NCI-H524 (cell line): ENCODE data around the gene GPN1.
"Not testable (repeated sequence)": the region's sequence is repeated elsewhere in the genome, so short reads cannot be mapped to it uniquely, and the experiment has no call there.

Source experiments
- DNase-seq, 2 experiments: peaks; one replicate each; lab custom pipeline; 2025; lab: John Stamatoyannopoulos, UW

The GPN1 gene

DNA sequence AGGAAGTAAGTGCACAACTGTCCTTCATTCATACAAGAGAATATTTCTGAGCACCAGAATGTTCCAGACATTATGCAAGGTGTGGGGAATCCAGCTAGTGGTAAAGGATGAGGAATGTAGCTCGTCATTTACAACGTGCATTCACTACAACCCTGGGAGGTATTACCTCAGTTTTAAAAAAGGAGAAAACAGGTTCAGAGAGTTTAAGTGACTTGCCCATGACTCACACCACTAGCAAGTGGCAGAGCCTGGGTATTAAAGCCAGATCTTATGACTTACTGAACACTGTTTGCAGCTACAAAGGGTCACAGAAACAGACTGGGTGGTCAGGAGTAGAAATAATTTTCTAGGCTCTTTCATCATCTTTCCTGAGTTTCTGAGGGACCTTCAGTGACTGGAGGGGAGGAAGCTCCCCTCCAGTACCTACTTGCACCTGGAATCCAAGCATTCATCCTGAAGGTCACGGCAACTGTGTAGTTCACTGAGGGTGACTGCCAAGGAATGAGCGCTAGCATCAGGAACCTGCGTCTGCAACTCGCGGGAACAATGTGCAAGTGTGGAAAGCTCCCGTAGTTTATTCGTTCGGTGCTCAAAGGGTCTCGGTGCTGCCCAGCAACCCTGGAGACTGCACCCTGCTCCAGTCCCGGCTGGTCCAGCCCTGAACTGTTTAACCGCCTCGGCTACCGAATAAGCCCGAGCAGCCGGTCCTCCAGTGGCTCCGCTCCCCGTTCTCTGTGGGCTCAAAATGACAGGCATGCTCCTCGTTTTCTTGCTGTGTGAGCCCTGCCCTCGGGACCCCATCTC lies 685 bp upstream of the GPN1 start:
- DNase-seq: no peak

DNA sequence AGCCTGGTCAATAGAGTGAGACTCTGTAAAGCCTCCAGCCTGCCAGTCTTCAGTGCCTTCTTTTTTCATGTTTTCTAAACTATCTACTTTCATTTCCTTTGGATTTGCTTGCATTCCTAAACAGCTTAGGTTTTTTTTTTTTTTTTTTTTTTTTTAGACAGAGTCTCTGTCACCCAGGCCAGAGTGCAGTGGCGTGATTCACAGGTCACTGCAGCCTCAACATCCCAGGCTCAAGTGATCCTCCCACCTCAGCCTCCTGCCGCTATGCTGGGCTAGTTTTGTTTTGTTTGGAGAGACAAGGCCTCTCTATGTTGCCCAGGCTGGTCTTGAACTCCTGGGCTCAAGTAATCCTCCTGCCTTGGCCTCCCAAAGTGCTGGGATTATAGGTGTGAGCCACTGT lies 1.4 kb downstream of the GPN1 start:
- DNase-seq: not testable (repeated sequence)

DNA sequence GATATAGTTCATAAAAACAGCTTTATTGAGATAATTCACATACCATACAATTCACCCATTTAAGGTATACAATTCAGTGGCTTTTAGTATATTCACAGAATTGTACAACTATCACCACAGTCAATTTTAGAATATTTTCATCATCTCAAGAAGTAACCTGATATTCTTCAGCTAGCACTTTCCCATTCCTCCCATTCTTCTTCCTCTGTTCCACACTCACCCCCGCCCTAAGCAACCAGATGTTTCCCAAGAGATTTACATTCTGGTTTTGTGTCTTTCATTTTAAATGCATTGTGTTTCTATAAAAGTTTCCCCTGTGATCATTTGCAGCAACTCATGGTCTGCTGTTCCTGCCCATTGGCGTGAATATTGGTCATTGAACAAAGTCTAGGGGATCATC lies 5.4 kb downstream of the GPN1 start:
- no peak for DNase-seq

DNA sequence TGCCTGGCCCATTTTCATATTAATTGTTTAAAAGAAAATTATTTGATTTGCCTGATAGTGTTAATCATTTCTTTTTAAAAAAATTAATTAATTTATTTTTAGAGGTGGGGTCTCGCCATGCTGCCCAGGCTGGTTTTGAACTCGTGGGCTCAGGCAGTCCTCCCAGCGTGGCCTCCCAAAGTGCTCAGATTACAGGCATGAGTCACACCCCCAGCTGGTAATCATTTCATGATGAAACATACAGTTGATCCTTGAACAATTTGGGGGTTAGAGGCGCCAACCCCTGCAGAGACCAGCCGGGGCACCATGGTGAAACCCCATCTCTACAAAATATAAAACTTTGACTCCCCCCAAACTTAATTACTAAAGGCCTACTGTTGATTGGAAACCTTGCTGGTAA lies 7.9 kb downstream of the GPN1 start:
- no peak for DNase-seq

DNA sequence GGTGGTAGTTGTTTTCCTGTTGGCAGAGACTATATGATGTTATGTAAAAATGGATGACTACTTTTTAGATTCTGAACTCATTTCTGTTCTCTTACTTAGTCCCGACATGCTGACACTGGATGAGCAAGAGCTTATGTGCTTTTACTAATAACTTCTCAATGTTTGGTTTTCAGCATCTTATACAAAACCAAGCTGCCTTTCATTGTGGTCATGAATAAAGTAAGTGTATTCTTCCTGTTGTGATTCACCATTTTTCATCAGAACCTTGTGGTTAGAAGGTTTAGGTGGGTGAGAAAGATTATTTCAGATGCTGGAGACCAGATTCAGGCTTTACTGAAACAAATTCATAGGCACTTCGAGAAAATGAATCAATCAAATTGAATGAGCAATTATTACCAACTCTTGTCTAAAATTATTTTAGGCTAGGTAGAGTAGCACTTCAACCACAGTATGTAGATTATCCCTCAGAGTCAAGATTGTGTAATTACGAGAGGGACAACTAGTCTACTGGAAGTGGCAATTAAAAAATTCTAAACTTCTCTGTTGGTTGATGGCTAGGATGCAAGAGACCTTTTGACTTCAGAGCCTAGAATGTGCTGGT lies 9.3 kb downstream of the GPN1 start:
- DNase-seq: no peak

DNA sequence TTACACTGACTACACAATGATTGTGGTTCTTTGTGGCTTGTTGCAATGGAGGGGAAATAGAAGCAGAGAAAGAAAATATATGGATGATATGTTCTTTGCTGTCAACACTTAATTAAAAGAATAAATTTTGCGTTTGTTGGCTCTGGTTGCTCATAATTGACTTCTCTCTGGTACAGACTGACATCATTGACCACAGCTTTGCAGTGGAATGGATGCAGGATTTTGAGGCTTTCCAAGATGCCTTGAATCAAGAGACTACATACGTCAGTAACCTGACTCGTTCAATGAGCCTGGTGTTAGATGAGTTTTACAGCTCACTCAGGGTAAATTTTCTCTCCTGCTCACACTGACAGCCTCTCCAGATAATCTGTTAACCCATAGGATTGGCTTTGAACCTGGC lies 9.9 kb downstream of the GPN1 start:
- no peak for DNase-seq

DNA sequence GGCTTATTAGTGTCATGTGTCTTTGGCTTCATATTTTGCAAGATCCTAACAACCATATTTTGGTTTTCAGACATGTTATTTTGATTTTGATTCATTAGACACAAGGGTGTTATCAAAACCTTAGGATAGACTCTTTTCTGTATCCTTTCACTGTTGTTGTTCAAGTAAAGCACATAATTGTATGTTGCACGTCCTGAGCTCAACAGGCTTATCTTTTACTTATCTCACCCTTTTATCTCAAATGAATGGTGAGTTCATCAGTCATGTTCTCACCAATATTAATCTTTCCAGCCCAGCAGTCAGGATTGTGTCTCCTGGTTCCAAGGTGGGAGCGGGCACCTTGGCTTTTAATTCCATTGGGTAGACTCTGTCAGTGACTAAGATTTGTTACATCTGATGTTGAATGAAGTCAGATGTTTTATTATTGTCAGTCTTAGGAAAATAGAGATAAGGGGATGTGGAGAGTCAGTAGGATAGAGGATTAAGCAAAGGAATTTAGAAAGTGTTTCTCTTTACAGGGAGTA lies 11.9 kb downstream of the GPN1 start:
- DNase-seq: no peak

DNA sequence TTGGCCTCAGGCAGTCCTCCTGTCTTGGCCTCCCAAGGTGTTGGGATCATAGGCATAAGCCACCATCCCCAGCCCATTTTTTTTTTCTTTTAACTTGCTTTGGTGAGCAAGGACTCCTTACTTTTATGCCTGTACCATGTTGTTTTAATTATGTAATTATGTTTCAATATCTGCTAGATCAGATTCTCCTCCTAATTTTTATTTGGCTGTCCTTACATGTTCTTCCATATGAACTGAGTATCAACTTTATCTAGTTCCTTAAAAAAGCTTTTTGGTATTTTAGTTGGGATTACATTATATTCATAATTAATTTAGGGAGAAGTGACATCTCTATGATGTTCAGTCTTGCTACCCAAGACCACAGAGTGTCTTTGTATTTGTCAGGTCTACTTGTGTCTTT lies 16.3 kb downstream of the GPN1 start:
- DNase-seq: no peak

DNA sequence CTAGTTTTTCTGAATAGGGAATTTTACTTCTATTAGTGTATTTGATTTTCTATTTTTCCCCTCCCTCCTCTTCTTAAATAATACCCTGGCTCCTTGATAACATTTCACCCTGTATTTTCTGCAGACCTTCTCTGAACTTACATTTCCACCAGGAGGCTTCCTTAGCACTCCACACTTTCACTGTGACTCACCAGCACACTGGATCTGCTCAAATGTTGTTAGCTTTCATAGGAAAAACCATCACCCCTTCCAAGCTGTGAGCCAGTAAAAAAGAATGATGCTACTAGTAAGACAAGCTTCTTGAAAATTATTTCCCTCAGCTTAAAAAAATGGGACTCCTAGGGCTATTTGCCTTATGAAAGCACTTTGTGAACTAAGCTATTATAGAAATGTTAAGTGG lies 18.4 kb downstream of the GPN1 start:
- DNase-seq: no peak

DNA sequence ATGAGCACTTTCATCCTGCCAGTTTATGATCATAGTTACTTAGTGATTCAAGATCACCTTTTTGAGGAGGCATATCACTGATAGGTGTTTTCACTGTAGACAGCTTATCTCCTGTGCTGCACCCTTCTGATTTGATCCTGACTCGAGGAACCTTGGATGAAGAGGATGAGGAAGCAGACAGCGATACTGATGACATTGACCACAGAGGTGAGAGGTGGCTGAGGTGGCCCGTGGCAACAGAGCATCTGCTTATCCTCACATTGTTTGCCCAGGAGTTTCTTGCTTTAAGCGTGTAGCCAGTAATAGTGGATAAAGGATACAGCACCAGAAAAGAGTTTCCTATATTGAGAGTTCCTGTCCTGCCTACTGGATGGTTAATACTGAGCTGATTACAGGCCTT lies 18.9 kb downstream of the GPN1 start:
- DNase-seq: no peak

DNA sequence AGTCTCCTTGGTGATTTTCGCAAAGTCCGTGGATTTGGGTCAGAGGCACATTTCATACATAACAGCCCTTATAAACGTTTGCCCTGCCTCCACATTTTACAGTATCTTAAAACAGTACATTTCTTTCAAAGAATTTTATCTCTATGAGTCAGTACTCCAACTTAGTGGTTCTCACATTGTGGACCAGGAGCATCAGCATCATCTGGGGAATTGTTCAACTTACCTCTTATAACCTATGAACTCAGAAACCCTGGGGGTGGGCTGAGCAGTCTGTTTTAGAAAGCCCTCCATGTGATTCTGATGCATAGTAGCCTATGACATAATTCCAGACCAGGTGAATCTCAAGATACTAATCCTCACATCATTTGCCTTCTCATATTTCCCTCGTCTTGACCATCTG lies 22.2 kb downstream of the GPN1 start:
- DNase-seq: peak; percentile 64 to 85

DNA sequence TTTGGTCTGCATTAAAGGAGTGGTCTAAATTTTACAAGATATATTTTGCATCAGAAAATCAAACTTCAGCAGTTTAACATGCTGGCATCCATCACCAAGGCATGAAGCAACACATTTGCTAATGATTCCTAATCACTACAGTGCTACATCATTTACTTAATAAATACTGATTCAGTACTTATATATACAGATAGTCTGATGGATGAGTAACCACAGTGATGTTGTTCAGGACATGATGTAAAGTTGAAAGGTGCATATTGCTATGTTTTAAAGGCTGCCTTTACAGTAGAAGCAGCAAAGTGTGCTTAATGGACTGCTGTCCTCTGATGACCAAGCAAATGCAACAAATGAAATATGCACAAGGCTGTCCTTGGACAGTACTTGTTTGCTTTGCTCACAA lies 23.5 kb downstream of the GPN1 start:
- DNase-seq: no peak

DNA sequence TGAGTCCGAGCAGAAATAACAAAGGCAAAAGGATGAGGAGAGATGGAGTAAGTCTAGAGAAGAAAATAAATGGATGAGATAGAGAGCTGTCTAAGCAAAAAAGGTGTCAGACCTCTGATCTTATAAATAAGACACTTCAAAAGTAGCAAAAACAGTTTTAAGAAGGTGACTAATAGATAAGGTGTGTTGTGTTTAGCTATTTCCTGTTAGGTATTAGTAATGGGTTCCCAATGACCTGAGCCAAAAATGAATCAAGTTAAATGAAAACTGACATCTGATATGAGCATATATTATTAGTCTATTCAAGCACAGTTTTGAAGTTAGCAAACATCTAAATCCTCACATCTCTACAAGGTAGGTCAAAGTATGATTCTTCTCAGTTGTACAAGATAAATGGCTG lies 23.9 kb downstream of the GPN1 start:
- no peak for DNase-seq

DNA sequence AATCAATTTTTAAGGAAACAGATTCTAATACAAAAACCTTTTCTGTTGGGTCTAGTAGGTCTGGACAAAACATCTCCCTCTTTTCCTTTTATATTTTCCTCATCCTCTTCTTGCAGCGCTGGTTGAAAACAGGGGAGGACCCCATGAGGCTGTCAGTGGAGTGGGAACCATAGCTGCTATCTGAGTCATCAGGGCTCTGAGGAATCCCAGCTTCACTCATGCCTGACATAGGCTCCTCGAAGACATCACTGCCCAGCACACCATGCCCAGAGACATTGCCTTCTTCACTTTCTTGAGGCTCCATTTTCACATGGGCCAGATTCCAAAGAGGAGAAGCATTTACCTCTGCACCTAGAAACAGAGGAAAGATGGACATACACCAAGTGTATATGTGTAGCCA lies 24.5 kb downstream of the GPN1 start:
- DNase-seq: no peak

DNA sequence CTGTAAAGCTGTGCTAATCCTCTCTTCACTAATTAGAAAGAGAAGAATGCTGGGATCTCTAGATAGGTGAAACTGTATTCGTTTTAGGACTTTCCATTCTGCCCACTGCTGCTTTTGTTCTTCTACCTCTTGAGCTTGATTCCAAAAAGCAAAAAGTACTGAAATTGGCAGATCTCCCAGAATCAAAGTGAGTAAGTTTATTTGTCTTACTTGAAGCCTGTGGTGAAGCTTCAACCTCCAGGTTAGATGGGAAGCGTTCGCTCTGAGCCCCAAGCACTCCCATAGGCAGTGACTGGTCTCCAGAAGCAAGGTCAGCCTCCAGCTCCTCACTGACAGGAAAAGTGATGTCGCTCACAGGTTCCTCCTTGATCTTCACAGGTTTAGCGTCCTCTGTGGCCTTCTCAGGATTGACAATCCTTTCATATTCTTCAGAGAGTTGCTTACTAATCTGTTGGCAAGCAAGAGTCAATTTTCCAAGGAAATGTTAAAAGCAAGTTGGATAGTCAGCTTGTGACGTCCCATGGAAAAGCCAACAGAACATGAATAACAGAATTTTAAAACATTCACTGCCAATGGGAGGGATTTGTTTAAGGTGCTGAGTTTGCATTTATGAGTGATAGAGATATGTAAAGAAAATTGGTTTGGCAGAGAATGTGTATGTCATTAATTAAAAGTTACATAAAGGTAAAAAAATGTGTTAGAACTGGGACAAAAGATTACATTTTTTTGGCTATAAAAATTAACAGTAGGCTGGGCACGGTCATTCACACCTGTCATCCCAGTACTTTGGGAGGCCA lies 26.5 kb downstream of the GPN1 start:
- DNase-seq: no peak

DNA sequence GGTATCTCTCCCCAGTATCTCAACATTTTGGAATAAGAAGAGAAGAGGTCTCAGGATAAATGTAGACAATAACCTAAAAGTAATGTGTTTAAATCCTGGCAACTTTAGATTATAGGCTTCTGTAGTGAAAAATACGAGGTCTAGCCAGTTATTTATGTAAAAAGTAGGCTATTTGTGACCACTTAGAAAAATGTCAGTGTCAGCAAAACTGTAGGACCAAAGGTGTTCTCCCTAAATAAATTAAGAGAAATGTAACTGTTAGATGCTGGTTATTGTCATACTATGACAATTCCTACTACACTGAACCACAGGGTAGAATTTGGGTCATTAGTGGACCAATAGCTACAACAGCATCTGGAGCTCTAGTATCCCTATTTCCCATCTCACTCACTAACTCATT lies 32.5 kb downstream of the GPN1 start:
- DNase-seq: no peak

DNA sequence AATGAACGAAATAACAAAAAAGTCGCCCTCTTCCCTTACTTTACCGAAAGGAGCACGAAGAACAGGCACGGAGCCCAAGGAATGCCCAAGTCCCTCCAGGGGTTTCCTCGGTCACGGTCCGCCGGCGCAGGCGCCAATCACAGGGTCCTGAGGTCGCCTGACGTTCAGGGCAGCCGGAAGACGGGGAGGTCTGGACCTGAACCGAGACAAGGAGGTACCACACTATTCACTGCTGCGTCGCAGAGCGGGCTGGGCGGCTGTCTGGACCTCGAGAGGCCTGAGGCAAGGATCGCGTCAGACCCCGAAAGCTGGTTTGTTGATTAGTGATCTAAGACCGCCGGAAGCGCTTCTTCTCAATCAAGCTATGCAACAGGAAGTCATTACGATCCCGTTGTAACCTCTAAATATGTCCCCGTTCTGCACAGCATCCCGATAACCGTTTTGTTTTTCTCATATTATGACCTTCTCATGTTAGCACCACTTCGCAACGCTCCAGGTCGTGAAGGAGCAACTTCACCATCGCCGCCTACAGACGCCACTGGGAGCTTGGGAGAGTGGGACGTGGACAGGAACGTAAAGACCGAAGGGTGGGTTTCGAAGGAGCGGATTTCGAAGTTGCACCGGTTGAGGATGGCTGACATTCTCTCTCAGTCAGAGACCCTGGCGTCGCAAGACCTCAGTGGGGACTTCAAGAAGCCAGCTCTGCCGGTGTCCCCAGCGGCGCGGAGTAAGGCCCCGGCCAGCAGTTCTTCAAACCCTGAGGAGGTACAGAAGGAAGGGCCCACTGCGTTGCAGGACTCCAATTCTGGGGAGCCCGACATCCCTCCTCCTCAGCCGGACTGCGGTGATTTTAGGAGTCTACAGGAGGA lies 34.7 kb downstream of the GPN1 start, which contains the start of the genes SLC4A1AP and SUPT7L:
Gene SLC4A1AP (plus strand): TSS at position 605 of the 869 bp plus-strand sequence. CDS start 26 bp downstream, at position 631.
Gene SUPT7L (minus strand): TSS at position 330 of the 869 bp plus-strand sequence. CDS start 1,422 bp downstream, outside the sequence.
- peak; percentile 92 to 94 for DNase-seq

DNA sequence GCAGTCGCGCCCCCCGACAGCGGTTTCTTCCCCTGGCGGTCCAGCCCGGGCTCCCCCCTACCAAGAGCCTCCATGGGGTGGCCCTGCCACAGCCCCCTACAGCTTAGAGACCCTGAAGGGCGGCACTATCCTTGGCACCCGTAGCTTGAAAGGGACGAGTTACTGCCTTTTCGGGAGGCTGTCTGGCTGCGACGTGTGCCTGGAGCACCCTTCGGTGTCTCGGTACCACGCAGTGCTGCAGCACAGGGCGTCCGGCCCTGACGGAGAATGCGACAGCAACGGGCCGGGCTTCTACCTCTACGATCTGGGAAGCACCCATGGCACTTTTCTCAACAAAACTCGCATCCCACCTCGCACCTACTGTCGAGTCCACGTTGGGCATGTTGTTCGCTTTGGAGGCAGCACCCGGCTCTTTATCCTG lies 35.3 kb downstream of the GPN1 start:
- no peak for DNase-seq

DNA sequence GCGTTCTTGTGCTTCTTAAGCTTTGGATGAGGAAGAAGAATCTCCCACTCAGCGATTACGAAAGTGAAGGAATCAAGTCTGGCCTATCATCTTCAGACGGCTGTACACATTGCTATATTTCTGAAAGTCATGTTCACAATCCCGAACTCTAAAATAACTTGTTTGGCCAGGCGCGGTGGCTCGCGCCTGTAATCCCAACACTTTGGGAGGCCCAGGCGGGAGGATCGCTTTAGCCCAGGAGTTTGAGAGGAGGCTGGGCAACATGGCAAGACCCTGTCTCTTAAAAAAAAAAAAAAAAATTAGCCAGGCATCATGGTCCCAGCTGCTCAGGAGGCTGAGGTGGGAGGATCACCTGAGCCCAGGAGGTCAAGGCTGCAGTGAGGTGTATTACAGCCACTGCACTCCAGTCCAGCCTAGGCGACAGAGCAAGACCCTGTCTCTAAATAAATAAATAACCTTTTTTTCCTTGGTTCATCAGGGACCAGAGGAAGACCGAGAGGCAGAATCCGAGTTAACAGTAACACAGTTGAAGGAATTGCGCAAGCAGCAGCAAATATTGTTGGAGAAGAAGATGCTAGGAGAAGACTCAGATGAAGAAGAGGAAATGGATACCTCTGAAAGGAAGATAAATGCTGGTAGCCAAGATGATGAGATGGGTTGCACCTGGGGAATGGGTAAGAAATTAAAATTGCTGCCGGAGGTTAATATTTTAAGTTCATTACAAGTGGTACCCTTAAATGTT lies 35.9 kb downstream of the GPN1 start:
- DNase-seq: no peak

DNA sequence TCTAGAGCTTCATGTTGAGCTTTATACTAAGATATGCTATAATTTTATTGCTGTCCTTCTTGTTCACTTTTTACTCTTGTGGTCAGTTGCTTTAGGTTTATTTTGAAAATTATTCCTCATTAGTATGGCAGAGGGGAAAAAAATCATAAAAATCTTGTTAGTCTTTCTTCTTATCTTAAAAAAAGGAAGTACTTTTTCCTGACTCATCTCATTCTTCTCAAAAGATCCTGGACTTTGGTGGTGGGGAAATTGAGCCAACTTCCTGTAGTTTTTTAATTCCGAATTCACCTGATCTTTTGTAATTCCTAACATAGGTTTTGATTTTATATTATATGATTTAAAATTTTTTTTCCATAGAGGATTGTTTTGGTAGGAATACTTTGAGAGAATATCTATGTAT lies 38.6 kb downstream of the GPN1 start:
- DNase-seq: no peak

DNA sequence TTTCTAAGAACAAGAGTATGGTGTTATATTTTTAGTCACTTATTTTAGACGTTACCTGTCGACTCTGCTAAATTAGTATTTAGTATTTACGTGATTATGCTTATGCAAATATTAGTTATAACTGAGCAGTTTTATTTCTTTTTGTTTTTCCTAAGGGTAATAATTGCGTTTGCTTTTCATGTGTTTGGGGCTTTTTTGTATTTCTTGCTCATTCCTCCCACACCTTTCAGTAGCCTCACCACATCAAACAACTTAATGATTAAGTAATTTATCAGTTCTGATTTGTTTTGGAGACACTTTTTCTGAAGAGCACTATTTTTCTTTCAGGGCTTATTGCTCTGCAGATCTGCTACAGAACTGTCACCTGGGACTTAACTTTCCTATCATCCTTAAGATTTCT lies 42.4 kb downstream of the GPN1 start:
- DNase-seq: no peak
